ENCODE data around the gene REP15. TPM values are rescaled to one million over a fixed set of nuclear protein-coding genes. Genes with fewer than 3 reads are reported as not detected.
"Not testable (repeated sequence)": the region's sequence is repeated elsewhere in the genome, so short reads cannot be mapped to it uniquely, and the experiment has no call there.

REP15 gene
- polyA plus RNA-seq, 1 donor (not counting 4 experiments of a cell fraction or from before 2014, with no cell fraction given): 1.8 TPM

GRCh38 chr12:27733791-27734190 lies 37.5 kb downstream of the REP15 start:
- Histone ChIP-seq H3K4me1 (ENCODE audit: control insufficient read depth, extremely low read depth, insufficient read depth, low read length) (no peaks in the 10 kb centered on the region), H2AFZ (ENCODE audit: control insufficient read depth, low read length) (no peak overlapping the region), H3K9me1 (ENCODE audit: control insufficient read depth, extremely low read depth, insufficient read depth, low read length) (no peaks in the 10 kb centered on the region), H3K9me3 (ENCODE audit: control insufficient read depth, low read depth, low read length) (no peaks in the 10 kb centered on the region), H3K36me3 (ENCODE audit: control insufficient read depth in 2 of 2, extremely low read depth in 1 of 2, insufficient read depth in 2 of 2, low read length in 2 of 2) (peaks cover 6 to 12% of the 10 kb centered on the region in 2 experiments), H3K9ac (ENCODE audit: control insufficient read depth, extremely low read depth, insufficient read depth, low read length) (no peak overlapping the region), H3K4me2 (ENCODE audit: control insufficient read depth, extremely low read depth, insufficient read depth, low read depth, low read length) (no peak overlapping the region), H4K20me1 (ENCODE audit: control insufficient read depth, extremely low read depth, insufficient read depth, low read length) (no peaks in the 10 kb centered on the region), H3K4me3 (ENCODE audit: control insufficient read depth in 2 of 3, extremely low read depth in 1 of 3, insufficient read depth in 2 of 3, low read depth in 1 of 3, low read length in 3 of 3) (no peak overlapping the region), H3K79me2 (ENCODE audit: control insufficient read depth, insufficient read depth, low read length) (peaks cover 3% of the 10 kb centered on the region), H3K27me3 (ENCODE audit: control insufficient read depth, extremely low read depth, insufficient read depth, low read length) (no peaks in the 10 kb centered on the region), H3K27ac (ENCODE audit: control insufficient read depth, insufficient read depth, low read length) (no peak overlapping the region)
- no peak for FAIRE-seq
- dilution Hi-C loops (cut with MboI; ENCODE audit: extremely low pct_ligation_motif_present, low sequenced_read_pairs): no loop called here
- DNase-seq (ENCODE audit: low read depth, low spot score): no peak
- TF ChIP-seq EZH2 (IDR thresholded peaks at IDR 0.05; ENCODE audit: low read length) (no peak), CTCF (optimal IDR thresholded peaks at IDR 0.05 in 1 of 3, IDR thresholded peaks at IDR 0.05 in 1 of 3, conservative IDR thresholded peaks at IDR 0.05 in 1 of 3; ENCODE audit: extremely low read depth in 1 of 3, insufficient read depth in 2 of 3, low read length in 3 of 3) (no peak)

GRCh38 chr12:27734321-27734720 lies 38.1 kb downstream of the REP15 start:
- H3K36me3 ChIP-seq (ENCODE audit: control insufficient read depth in 2 of 2, extremely low read depth in 1 of 2, insufficient read depth in 2 of 2, low read length in 2 of 2): peaks cover 6 to 14% of the 10 kb centered on the region in 2 experiments

GRCh38 chr12:27743601-27744000 lies 47.4 kb downstream of the REP15 start:
- dilution Hi-C loops (cut with MboI; ENCODE audit: extremely low pct_ligation_motif_present, low sequenced_read_pairs): no loop called here
- H3K4me2 ChIP-seq (ENCODE audit: control insufficient read depth, extremely low read depth, insufficient read depth, low read depth, low read length): no peak overlapping the region
- peaks cover 8% of the 10 kb centered on the region for H3K79me2 ChIP-seq (ENCODE audit: control insufficient read depth, insufficient read depth, low read length)
- H3K9me1 ChIP-seq (ENCODE audit: control insufficient read depth, extremely low read depth, insufficient read depth, low read length): no peaks in the 10 kb centered on the region
- no peak overlapping the region for H2AFZ ChIP-seq (ENCODE audit: control insufficient read depth, low read length)
- DNase-seq (ENCODE audit: low read depth, low spot score) (no peak), FAIRE-seq (no peak)
- H3K4me3 ChIP-seq (ENCODE audit: control insufficient read depth in 2 of 3, extremely low read depth in 1 of 3, insufficient read depth in 2 of 3, low read depth in 1 of 3, low read length in 3 of 3): no peak overlapping the region
- no peak overlapping the region for H3K9ac ChIP-seq (ENCODE audit: control insufficient read depth, extremely low read depth, insufficient read depth, low read length)
- H3K27ac ChIP-seq (ENCODE audit: control insufficient read depth, insufficient read depth, low read length): no peak overlapping the region
- peaks cover 24% of the 10 kb centered on the region for H3K4me1 ChIP-seq (ENCODE audit: control insufficient read depth, extremely low read depth, insufficient read depth, low read length)
- no peaks in the 10 kb centered on the region for H3K27me3 ChIP-seq (ENCODE audit: control insufficient read depth, extremely low read depth, insufficient read depth, low read length)
- H3K9me3 ChIP-seq (ENCODE audit: control insufficient read depth, low read depth, low read length): no peaks in the 10 kb centered on the region
- TF ChIP-seq CTCF (optimal IDR thresholded peaks at IDR 0.05 in 1 of 3, IDR thresholded peaks at IDR 0.05 in 1 of 3, conservative IDR thresholded peaks at IDR 0.05 in 1 of 3; ENCODE audit: extremely low read depth in 1 of 3, insufficient read depth in 2 of 3, low read length in 3 of 3) (no peak), EZH2 (IDR thresholded peaks at IDR 0.05; ENCODE audit: low read length) (no peak)
- peaks cover 6 to 24% of the 10 kb centered on the region in 2 experiments for H3K36me3 ChIP-seq (ENCODE audit: control insufficient read depth in 2 of 2, extremely low read depth in 1 of 2, insufficient read depth in 2 of 2, low read length in 2 of 2)
- no peaks in the 10 kb centered on the region for H4K20me1 ChIP-seq (ENCODE audit: control insufficient read depth, extremely low read depth, insufficient read depth, low read length)

More at GRCh38 chr12:27734321-27734720, 38.1 kb downstream of the REP15 start:
- H3K4me2 ChIP-seq (ENCODE audit: control insufficient read depth, extremely low read depth, insufficient read depth, low read depth, low read length); H4K20me1 ChIP-seq (ENCODE audit: control insufficient read depth, extremely low read depth, insufficient read depth, low read length); H3K9me3 ChIP-seq (ENCODE audit: control insufficient read depth, low read depth, low read length); FAIRE-seq; DNase-seq (ENCODE audit: low read depth, low spot score); H3K4me3 ChIP-seq (ENCODE audit: control insufficient read depth in 2 of 3, extremely low read depth in 1 of 3, insufficient read depth in 2 of 3, low read depth in 1 of 3, low read length in 3 of 3); H3K4me1 ChIP-seq (ENCODE audit: control insufficient read depth, extremely low read depth, insufficient read depth, low read length); H3K9ac ChIP-seq (ENCODE audit: control insufficient read depth, extremely low read depth, insufficient read depth, low read length); H3K79me2 ChIP-seq (ENCODE audit: control insufficient read depth, insufficient read depth, low read length); H3K9me1 ChIP-seq (ENCODE audit: control insufficient read depth, extremely low read depth, insufficient read depth, low read length); H2AFZ ChIP-seq (ENCODE audit: control insufficient read depth, low read length); H3K27ac ChIP-seq (ENCODE audit: control insufficient read depth, insufficient read depth, low read length); H3K27me3 ChIP-seq (ENCODE audit: control insufficient read depth, extremely low read depth, insufficient read depth, low read length); dilution Hi-C loops (cut with MboI; ENCODE audit: extremely low pct_ligation_motif_present, low sequenced_read_pairs): not testable (repeated sequence)

GRCh38 chr12:27745734-27746133 lies 49.5 kb downstream of the REP15 start:
- H4K20me1 ChIP-seq (ENCODE audit: control insufficient read depth, extremely low read depth, insufficient read depth, low read length); H3K27me3 ChIP-seq (ENCODE audit: control insufficient read depth, extremely low read depth, insufficient read depth, low read length); H2AFZ ChIP-seq (ENCODE audit: control insufficient read depth, low read length); dilution Hi-C loops (cut with MboI; ENCODE audit: extremely low pct_ligation_motif_present, low sequenced_read_pairs); DNase-seq (ENCODE audit: low read depth, low spot score); FAIRE-seq; H3K9me3 ChIP-seq (ENCODE audit: control insufficient read depth, low read depth, low read length); H3K9ac ChIP-seq (ENCODE audit: control insufficient read depth, extremely low read depth, insufficient read depth, low read length); H3K27ac ChIP-seq (ENCODE audit: control insufficient read depth, insufficient read depth, low read length); H3K4me3 ChIP-seq (ENCODE audit: control insufficient read depth in 2 of 3, extremely low read depth in 1 of 3, insufficient read depth in 2 of 3, low read depth in 1 of 3, low read length in 3 of 3); H3K4me2 ChIP-seq (ENCODE audit: control insufficient read depth, extremely low read depth, insufficient read depth, low read depth, low read length); H3K9me1 ChIP-seq (ENCODE audit: control insufficient read depth, extremely low read depth, insufficient read depth, low read length): not testable (repeated sequence)
- Histone ChIP-seq H3K79me2 (ENCODE audit: control insufficient read depth, insufficient read depth, low read length) (peaks cover 12% of the 10 kb centered on the region), H3K4me1 (ENCODE audit: control insufficient read depth, extremely low read depth, insufficient read depth, low read length) (peaks cover 25% of the 10 kb centered on the region), H3K36me3 (ENCODE audit: control insufficient read depth in 2 of 2, extremely low read depth in 1 of 2, insufficient read depth in 2 of 2, low read length in 2 of 2) (peaks cover 4 to 17% of the 10 kb centered on the region in 2 experiments)
